TTC549 (cell line): ENCODE measurements around the gene GPR183.

ENCODE experiments used
- FAIRE-seq: peaks from 2 replicates; lab custom pipeline; 2012; peaks lifted over from hg19 to GRCh38; lab: Jason Lieb, UNC

Gene GPR183

DNA sequence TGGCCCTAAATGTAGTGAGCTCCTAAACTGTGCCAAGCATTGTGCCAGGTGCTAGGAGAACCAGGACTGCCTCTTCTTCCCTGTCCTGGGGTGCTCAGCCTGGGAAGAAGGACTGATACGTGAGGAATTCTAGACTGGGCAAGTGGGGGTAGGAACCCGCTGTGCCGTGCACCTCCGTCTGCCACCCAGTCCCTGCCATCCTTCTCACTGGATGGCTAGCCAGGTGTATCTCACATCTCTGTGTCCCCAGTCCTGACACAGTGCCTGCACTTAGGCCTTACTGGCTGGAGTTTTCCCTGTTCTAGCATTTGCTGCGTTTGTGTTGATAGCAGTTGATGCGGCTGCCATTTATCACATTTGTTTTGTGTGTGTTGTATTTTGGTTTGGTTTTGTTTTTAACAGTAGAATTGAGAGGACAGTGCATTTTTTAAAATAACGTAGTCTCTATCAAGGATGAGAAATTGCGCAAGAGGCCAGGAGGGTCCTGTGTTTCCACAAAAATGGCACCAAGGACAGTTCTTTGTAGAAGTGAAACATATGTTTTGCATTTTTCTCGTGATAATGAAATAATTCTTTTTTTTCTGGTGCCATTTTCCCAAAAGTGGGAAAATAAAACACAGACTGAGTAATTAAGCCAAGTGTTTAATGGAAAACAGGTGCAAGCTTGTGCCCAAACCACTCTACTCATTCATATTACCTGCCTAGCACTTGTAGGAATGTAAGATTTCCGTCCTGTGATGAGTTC lies 4.7 kb upstream of the GPR183 start:
- FAIRE-seq = no peak

GRCh38 chr13:99311137-99311536 lies 3.9 kb upstream of the GPR183 start:
- FAIRE-seq = no peak

- no peak for FAIRE-seq
These were observed 3.3 kb upstream of the GPR183 start for GRCh38 chr13:99310382-99311031.

DNA sequence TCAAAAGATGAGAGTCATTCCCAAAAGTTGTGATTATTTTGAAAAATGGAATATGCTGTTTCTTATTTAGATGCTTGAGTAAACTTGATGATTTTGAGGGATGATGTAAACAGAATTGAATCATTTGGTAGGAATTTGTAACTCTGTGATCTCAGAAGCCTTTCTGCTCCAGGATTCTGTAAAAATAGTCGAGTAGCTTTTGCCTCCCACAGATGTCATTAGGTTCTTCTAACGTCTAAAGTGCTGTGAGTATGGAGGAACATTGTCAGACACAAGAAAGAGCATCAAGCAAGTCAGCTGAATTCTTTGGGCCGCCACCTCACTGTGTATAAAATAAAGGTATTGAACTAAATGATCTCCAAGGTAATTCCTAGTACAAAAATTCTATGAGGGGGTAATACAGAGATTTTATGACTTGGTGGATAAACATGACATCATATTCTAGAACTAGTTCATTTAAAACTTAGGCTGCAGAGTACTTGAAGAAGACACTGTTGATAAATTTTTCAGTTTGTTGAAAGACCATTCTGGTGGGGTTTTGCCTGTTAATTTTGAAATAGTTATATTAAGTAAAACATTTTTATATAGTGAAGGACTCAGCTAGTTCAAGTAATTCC lies 1.4 kb upstream of the GPR183 start:
- FAIRE-seq = no peak

- no peak for FAIRE-seq
These were observed 595 bp upstream of the GPR183 start for GRCh38 chr13:99307648-99308339.

- no peak for FAIRE-seq
These were observed 1.6 kb downstream of the GPR183 start for GRCh38 chr13:99305566-99305965.

- FAIRE-seq = no peak
These were observed 2.0 kb downstream of the GPR183 start for GRCh38 chr13:99305158-99305557.

- FAIRE-seq = no peak
These were observed 2.7 kb downstream of the GPR183 start for GRCh38 chr13:99304541-99304940.

DNA sequence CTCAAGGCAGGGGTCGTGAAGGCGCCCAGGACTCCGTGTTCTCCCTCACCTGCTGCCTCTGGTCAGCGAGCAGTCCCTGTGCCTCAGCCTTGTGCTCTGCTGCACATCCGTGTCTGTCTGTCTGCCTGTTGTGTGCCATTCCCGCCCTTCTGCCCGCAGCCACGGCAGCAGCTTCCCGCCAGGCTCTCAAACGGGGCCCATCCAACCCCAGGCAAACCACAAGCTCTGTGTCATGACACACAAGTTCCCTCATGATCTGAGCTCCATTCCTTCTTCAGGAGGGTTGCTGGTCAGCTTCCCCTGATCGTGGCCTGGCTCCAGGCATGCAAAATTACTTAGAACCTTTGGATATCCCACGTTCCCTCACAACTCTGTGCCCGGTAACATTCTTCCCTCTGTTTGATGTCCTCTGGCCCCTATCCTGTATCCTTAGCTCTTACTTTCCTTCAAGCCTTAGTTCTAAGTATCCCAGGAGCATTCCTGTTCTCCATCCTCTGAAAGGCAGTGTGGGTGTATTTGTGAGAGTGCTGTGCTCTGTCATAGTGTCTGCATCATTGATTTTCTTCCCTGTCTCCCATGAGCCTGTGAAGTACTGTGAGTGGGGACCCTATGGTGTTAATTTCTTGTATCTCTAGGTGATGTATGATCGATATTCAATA lies 3.2 kb downstream of the GPR183 start:
- no peak for FAIRE-seq

- FAIRE-seq = no peak
These were observed 4.3 kb downstream of the GPR183 start for GRCh38 chr13:99302637-99303505.

DNA sequence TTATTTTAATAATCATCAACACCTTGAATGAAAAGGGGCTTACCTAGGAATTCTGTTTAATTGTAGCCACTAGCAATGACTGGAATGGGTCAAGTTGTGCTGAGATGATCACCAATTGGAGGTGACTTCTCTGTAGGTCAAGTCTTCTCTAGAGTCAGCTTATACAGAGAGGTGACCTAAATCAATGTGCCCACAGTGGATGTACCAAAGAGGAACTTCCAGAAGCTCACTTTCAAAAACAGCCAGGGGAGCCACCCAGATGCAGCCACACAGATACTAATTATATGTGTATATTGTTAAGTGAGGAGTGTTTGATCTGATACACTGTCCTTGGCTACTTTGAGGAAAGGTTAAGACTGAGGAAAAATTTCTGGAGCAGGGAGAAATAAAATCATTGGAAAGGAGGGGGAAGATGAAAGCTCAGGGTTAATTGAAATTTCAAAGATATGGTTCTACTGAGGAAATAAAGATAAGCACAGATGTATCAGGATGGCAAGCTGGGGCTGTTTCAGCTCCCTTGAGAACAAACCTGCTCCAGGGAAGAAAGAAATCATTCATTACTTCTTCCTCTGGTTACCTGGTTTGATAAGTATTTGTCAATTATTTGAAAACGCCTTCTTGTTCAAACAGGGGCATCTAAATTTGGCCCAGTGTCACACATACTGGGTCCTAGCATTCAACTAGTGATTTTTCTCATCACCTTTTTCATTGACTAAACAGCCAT lies 5.1 kb downstream of the GPR183 start:
- no peak for FAIRE-seq

DNA sequence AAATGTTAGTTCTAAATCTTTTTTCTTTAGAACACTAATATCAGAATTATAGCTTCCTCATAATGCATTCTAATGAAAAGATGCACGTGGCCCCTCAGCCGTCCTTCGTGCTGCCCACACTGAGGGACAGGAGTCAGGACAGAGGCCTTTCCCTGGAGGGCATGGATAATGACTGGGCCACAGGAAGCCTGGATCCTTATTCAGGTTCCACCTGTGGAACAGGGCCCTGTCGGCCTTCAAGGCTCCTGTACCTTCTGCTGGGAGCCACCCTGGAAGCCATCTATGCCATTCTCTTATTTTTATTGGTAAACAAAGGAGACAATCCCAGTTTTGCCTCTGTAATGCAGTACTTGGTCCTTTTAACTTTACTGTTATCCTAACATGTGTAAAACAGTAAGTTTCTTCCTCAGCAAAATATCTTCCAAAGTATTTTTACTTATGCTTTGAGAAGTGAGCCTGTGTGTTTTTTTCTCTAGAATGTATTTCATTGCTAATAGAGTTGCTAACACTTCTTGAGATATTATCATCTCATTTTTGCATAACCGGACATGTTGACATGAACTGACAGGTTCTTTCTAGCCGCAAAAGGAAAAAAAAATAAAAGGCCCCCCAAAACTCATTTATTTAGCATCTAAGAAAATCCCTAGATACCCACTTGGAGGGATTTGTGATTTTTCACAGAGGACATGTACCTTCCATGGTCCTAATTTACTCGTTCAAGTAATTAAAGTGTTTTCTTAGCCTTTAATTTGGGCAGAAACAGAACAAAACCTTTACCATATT lies 6.0 kb downstream of the GPR183 start:
- no peak for FAIRE-seq

DNA sequence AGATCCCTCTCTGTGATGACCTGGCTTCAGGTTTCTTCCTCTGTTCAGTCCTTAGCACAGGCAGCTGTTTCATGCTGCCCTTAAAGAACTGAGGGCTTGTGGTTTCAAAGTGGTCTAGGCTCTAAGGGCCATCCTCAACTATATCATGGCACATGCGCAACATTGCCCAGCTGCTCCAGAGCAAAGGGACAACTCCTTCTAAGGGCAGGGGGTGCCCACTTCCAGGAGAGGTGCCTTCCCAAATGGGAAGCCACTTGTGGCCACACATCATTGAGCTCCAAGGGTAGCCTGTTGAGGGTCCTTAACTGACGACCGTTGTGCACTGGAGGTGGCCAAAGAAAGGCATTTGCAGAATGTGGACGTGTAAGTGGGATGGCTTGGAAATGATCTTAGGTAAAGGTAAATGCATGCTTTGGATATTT lies 7.3 kb downstream of the GPR183 start:
- no peak for FAIRE-seq

DNA sequence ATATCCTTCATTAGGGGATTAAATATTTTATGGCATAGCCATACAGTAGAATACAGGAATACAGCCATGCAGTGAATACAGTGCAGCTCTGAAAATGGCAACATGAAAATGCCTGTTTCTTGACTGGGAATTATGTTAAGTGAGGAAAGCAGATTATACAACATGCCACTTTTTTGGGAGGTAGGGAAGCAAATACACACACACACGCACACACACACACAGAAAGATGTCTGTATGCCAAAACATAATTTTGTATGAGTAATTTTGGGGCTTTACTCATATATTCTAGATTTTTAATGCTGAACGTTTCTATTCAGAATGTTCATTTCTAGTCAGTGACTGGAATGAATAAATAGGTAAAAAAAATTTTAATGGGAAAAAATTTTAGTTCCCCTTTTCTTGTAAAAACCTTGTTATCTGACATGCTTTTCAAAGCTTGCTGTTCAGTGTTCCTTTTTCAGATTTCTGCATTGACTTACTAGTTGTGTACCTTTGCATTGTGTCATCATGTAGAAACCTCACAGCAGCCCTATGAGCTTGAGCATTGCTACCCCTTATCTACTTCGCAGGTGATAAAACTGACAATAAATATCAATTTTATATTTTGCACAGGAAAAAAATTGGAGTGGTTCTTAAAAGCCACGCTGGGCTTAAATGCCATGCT lies 7.8 kb downstream of the GPR183 start:
- no peak for FAIRE-seq

DNA sequence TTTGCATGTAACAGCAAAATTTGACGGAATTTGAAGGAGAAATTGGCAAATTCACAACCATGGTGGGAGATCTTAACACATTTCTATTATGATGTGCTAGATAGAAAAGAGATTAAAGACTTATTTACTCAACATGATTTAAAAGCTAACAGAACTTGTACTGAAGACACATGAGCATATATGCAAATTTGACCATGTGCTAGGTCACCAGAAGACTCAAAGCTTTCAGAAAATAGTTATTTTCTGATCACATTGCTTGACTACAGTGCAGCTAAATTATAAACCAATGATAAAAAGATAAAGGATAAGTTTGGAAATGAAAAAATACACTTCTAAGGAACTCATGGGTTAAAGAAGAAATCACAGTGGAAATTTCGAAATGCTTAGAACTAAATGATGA lies 9.1 kb downstream of the GPR183 start:
- FAIRE-seq = no peak

- no peak for FAIRE-seq
These were observed 9.9 kb downstream of the GPR183 start for GRCh38 chr13:99297331-99297730.

- no peak for FAIRE-seq
These were observed 10.8 kb downstream of the GPR183 start for GRCh38 chr13:99296398-99296797.

GRCh38 chr13:99295488-99296252 lies 11.5 kb downstream of the GPR183 start:
- FAIRE-seq = no peak

DNA sequence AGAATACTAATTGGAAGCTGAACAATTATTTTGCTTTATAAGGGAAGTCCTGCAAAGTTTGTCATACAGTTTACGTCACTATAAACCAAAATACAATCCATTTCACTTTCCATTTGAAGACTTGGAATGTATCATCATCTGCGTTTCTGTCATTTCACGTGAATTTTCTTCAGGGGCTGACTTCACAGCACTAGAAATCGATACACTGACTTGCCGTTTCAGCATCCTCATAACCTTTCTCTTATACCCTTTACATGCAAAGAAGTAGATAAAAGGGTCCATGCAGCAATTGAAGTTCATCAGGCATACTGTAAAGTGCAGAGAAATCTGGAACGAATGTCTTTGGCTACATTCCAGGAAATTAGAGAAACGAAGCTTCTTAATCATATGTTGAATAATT lies 12.2 kb downstream of the GPR183 start:
- FAIRE-seq = no peak
